H4 (cell line): ENCODE data around the gene PPFIBP1. TPM values are rescaled to one million over a fixed set of nuclear protein-coding genes. Genes with fewer than 3 reads are reported as not detected.
A peak's percentile ranks its signal among the peaks of the same experiment; 100 is the strongest.
"Not testable (repeated sequence)": the region's sequence is repeated elsewhere in the genome, so short reads cannot be mapped to it uniquely, and the experiment has no call there.

Experiments used
- DNase-seq: peaks from one replicate; pipeline ENCODE4 v3.0.0-alpha.2; 2015; ENCODE audit warnings: low spot score
- total RNA-seq: library from RNA; depleted of rRNA; stranded (reverse); fragments of >200 nt; shearing (Covaris generic); gene quantifications from 2 replicates; pipeline ENCODE4 v1.2.3, GENCODE V29; 2014

The PPFIBP1 gene
- total RNA-seq, 1 experiment from 2014 or later: 15.4 TPM

DNA sequence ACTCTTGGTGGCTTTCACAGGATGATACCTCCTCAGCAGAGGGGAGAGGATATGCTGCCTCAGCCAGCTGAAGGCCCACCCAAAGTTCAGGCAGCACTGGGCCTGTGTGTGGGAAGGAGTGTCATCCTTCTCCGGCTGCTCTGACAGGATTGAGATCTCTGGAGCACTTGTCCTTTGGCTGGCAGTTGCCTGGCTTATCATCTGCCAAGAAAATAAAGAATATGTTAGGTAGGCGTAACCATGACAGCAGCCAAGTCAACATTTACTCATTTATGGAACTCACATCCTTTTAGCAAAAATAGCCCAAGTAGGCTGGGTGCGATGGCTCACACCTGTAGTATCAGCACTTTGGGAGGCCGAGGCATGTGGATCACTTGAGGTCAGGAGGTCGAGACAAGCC lies 68.5 kb downstream of the PPFIBP1 start:
- no peak for DNase-seq

DNA sequence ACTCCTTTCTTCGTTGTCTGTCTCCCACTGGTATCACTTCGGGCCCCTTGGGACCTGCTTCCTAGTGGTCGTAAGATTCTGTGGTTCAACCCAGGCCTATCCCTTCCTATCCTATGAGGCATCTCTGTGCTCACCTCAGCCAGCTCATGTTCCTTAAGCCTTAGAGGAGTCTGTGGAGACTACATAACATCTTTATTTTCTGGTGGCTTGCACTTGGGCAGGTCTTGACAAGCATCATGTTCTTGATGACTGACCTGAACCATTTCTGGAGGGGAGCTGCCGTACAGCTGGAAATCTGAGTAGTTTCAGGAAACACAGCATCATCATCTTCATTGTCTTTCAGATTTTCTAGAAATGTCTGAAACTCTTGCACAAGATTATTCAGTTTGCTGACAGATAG lies 69.3 kb downstream of the PPFIBP1 start:
- no peak for DNase-seq

DNA sequence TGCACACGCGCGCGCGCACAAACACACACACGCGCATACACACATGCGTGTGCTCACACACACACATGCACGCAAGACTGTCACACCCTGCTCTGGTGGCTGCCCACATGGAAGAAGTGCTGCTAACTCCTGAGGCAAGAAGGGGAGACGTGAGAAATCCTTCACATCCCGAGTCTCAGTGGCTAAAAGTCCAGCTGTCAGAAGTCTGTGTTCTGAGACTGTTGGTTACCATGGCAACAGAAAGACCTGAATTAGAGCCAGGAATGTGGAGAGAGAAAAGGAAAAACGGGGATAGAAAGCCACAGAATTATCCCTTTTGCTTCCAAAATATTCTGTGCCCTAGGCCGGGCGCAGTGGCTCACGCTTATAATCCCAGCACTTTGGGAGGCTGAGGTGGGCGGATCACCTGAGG lies 71.2 kb downstream of the PPFIBP1 start:
- peak; percentile 19 for DNase-seq

GRCh38 chr12:27598866-27599265 lies 74.9 kb downstream of the PPFIBP1 start:
- DNase-seq: not testable (repeated sequence)

DNA sequence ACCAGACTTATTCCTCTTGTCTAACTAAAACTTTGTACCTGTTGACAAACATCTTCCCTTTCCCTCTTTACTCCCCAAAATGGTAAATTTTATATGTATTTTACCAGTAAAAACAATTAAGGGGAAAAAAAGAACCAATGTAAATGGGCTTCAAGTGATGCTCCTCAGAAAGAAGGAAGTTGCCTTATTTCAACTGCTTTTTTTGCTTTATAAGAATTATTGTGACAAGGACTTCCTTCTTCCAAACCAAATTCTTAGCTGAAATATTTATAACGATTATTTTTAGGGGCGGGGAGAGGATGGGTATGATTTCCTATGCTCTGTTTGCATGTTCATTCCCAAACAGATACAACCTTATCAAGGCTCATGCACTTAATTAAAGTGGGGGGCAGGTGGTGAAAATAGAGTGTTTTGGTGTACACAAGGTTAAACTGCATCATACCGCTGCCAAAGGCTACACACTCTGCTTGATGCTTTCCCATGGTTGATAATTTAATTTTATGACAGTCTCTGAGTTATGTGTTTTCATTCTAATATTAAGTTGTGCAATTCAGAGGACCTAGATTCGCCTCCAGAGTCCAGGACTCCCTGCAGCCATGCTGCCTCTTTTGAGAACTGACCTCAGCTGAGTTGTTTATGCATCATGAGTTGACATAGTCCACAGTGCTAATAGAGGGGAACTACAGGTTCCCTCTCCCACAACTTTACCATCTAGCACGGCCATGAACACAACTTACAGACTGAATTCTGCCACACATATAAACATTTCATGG lies 77.2 kb downstream of the PPFIBP1 start:
- DNase-seq: not testable (repeated sequence)

- DNase-seq: no peak
Observed at GRCh38 chr12:27602516-27602915, 78.5 kb downstream of the PPFIBP1 start.

DNA sequence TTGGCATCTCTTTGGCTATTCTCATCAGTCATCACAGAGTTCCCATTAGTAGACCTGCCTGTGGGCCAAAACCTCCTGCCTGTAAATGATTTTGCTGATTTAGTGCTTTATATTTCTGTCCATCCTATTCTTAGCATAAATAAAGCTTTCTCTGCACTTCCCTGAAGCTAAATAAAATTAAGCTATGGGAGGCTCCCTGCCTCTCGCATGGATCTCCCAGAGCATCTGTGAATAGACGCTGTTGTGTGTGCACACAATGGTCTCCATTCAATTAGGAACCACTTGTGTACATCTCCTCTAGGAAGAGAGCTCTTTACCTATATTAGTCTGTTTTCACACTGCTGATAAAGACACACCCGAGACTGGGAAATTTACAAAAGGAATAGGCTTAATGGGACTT lies 80.4 kb downstream of the PPFIBP1 start:
- DNase-seq: no peak

DNA sequence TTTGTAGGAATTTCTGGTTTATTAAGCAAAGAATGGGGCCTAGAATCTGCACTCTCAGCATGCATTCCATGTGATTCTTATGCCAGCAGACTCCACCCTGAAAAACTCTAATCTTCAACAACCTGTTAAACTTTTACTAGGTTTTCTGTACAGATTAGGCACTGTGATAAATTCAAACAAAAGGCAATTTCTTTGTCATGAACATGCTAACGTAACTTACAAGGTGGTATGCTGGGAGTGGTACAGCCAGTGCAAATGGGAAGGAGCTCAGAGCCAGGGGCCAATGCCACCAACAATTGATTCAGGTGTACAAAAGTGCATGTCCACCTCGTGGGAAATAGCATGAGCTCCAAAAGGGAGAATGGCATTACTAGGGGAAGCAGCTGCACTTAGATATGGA lies 83.0 kb downstream of the PPFIBP1 start:
- DNase-seq: no peak

DNA sequence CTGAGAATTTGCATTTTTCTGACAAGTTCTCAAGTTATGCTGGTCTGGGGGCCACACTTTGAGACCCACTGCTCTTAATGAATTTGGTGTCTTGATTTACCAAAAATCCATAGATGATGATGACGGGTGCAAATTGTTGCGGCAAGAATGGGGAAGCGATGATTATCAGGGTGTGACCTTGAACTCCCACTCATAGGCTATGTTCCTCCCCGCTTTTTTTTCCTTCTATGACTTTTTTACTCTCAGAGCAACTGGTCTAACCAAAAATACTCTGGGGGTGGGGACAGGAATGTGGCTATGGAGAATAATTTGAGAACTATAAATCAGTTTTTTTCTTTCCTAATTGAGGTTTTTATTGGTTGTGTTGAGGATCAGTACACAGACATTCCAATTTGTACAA lies 83.6 kb downstream of the PPFIBP1 start:
- DNase-seq: no peak

- DNase-seq: no peak
Observed at GRCh38 chr12:27608890-27609289, 84.9 kb downstream of the PPFIBP1 start.

DNA sequence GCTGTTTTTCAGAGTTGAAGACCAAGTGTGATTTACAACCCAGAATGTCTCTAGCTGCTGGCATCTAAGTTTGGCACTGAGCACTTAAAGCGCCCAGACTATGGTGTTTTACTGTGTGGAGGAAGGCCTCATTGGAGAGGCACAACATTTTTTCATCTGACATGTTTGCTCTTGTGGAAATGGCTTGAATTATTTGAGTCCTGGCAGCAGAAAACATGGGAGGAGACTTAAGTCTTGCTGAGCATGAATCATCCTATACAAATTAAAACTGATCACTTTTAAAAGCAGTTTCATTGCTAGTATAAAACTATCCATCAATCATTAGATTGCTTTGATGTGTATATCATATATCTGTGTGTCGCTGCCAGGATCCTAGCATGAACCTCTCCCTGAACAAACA lies 86.4 kb downstream of the PPFIBP1 start:
- no peak for DNase-seq

DNA sequence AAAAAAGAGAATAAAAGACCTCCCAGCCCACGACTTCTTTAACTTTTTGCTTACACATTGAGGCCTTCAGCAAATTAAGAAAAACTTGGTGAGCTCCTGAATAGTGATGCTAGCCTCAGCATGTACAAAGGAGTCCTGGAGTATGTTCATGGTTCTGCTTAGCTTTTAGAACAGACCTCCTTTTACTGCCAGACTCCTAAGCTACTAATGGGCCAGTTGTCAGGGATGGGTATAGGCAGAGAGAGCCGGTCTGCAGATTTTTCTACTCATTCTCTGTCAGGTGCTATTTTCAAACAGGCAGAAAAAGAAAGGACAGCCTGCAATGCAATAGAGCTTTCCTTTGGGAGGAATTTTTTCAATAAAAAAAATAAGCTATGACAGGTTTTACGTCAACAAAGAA lies 90.4 kb downstream of the PPFIBP1 start:
- DNase-seq: no peak

DNA sequence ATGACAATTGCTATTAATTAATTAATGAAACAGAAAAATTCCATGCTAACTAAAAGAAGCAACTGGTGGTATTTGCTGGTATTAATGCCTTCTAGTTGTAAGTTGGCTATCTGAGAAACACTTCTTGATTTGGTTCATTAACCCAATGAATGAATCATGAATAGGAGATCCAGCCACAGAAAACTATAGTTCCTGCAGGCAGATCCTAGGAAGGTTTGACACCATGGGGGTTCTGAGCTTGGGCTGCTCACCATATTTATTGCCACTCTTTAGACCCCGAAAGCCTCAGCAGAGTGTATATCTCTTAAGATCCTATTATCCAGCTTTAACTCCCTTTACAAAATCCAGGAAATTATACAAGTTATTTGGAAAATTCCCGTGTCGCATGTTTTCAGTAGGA lies 90.9 kb downstream of the PPFIBP1 start:
- no peak for DNase-seq

GRCh38 chr12:27615331-27615891 lies 91.4 kb downstream of the PPFIBP1 start:
- no peak for DNase-seq

DNA sequence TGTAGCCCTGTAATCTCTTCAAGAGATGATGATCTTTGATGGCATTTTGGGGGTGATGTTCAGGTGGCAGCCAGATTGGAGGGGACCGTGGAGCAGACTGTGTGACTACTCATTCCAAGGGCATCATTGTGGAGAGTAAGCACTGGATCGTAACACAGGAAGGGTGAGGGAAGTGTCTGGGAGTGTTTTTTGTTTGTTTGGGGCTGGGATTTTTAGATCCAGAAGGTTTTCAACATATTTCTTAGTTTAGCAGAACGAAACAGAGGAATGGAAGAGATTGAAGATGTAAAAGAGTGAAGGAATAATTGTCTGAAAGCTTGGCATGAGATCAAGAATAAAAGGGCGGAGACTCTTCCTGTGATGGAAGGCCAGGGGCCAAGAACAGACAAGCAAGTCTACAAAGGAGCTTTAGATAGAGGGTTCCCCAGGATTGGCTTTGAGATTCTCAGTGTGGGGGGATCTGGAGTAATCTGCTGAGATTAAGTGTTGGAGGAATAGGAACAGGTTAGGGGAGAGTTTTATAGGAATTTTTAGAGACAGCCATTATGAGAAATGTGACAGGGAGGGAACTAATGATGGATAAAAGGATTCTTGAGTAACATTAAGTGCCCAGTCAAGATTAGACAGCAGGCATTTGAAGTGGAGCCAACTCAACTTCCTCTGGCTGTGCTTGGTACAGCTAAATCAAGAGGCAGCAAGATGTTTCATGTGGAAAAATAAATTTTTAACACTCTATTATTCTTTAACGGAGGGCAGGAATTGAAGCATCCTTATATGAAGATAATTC lies 92.5 kb downstream of the PPFIBP1 start:
- no peak for DNase-seq

GRCh38 chr12:27618836-27619235 lies 94.8 kb downstream of the PPFIBP1 start:
- DNase-seq: no peak

GRCh38 chr12:27619308-27619707 lies 95.3 kb downstream of the PPFIBP1 start:
- DNase-seq: no peak

DNA sequence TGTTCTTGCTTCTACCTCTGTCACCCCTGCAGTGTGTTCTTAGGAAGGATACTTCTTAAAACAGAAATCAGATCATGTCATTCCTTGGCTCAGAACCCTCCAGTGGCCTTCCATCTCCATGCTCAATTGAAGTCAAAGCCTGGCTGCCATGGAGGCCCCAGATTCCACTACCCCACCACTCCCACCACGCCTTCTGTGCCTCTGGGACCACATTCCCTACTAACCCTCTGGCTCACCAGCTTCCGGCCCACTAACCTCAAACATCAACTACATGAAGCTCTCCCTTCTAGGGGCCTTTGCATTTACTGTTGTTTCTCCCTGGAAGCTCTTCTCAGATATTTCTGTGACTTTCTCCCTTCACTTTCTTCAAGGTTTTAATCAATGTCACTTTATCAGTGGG lies 96.1 kb downstream of the PPFIBP1 start:
- DNase-seq: no peak

- no peak for DNase-seq
Observed at GRCh38 chr12:27622436-27623195, 98.6 kb downstream of the PPFIBP1 start.

- DNase-seq: no peak
Observed at GRCh38 chr12:27623645-27624044, 99.6 kb downstream of the PPFIBP1 start.

GRCh38 chr12:27624586-27624985 lies 100.6 kb downstream of the PPFIBP1 start:
- no peak for DNase-seq
